ENCODE results near the gene GREB1.

GREB1 gene

GRCh38 chr2:11491348-11491933, 42.4 kb upstream of the GREB1 start:
- Histone ChIP-seq H4K20me1 (ENCODE audit: insufficient read depth) (no peaks in the 10 kb centered on the region), H3K4me1 (ENCODE audit: low read depth, poor library complexity, severe bottlenecking) (peaks cover 43% of the 10 kb centered on the region), H2AFZ (ENCODE audit: low read depth) (no peak overlapping the region), H3K4me3 (IDR thresholded peaks at IDR 0.05; ENCODE audit: insufficient read depth, low read depth, low read length) (no peak overlapping the region), H3K36me3 (ENCODE audit: insufficient read depth) (no peaks in the 10 kb centered on the region), H3K4me2 (peak overlapping the region; percentile 19), H3K79me2 (ENCODE audit: insufficient read depth, low read depth) (no peaks in the 10 kb centered on the region), H3K9ac (no peak overlapping the region), H3K27me3 (ENCODE audit: insufficient read depth, low read depth) (no peaks in the 10 kb centered on the region), H3K27ac (peak overlapping the region; percentile 24; the same call in 1 of the 2 replicates)
- TF ChIP-seq CTCF (conservative IDR thresholded peaks at IDR 0.05; ENCODE audit: low read depth, low read length), result no peak

- no peaks in the 10 kb centered on the region for H3K27me3 ChIP-seq (ENCODE audit: insufficient read depth, low read depth)
- no peak overlapping the region for H3K4me2 ChIP-seq
- H3K4me3 ChIP-seq (IDR thresholded peaks at IDR 0.05; ENCODE audit: insufficient read depth, low read depth, low read length), result no peak overlapping the region
- peaks cover 49% of the 10 kb centered on the region for H3K4me1 ChIP-seq (ENCODE audit: low read depth, poor library complexity, severe bottlenecking)
- no peak for TF ChIP-seq CTCF (conservative IDR thresholded peaks at IDR 0.05; ENCODE audit: low read depth, low read length)
- H3K79me2 ChIP-seq (ENCODE audit: insufficient read depth, low read depth), result no peaks in the 10 kb centered on the region
- H3K36me3 ChIP-seq (ENCODE audit: insufficient read depth), result no peaks in the 10 kb centered on the region
- no peak overlapping the region for H3K27ac ChIP-seq
- H2AFZ ChIP-seq (ENCODE audit: low read depth), result no peak overlapping the region
- no peak overlapping the region for H3K9ac ChIP-seq
- no peaks in the 10 kb centered on the region for H4K20me1 ChIP-seq (ENCODE audit: insufficient read depth)
Measured at GRCh38 chr2:11492244-11492643, 41.6 kb upstream of the GREB1 start.

GRCh38 chr2:11492720-11493119, 41.1 kb upstream of the GREB1 start:
- Histone ChIP-seq H2AFZ (ENCODE audit: low read depth) (no peak overlapping the region), H3K27ac (no peak overlapping the region), H3K9ac (no peak overlapping the region), H3K4me2 (no peak overlapping the region), H3K4me3 (IDR thresholded peaks at IDR 0.05; ENCODE audit: insufficient read depth, low read depth, low read length) (no peak overlapping the region), H3K36me3 (ENCODE audit: insufficient read depth) (no peaks in the 10 kb centered on the region), H4K20me1 (ENCODE audit: insufficient read depth) (no peaks in the 10 kb centered on the region), H3K79me2 (ENCODE audit: insufficient read depth, low read depth) (no peaks in the 10 kb centered on the region), H3K27me3 (ENCODE audit: insufficient read depth, low read depth) (no peaks in the 10 kb centered on the region), H3K4me1 (ENCODE audit: low read depth, poor library complexity, severe bottlenecking) (peaks cover 54% of the 10 kb centered on the region)
- no peak for TF ChIP-seq CTCF (conservative IDR thresholded peaks at IDR 0.05; ENCODE audit: low read depth, low read length)

- Histone ChIP-seq H3K79me2 (ENCODE audit: insufficient read depth, low read depth) (no peaks in the 10 kb centered on the region), H3K4me3 (IDR thresholded peaks at IDR 0.05; ENCODE audit: insufficient read depth, low read depth, low read length) (no peak overlapping the region), H3K9ac (no peak overlapping the region), H3K4me1 (ENCODE audit: low read depth, poor library complexity, severe bottlenecking) (peaks cover 60% of the 10 kb centered on the region), H3K36me3 (ENCODE audit: insufficient read depth) (no peaks in the 10 kb centered on the region), H3K27ac (no peak overlapping the region), H4K20me1 (ENCODE audit: insufficient read depth) (no peaks in the 10 kb centered on the region), H3K4me2 (no peak overlapping the region), H3K27me3 (ENCODE audit: insufficient read depth, low read depth) (no peaks in the 10 kb centered on the region), H2AFZ (ENCODE audit: low read depth) (no peak overlapping the region)
- no peak for TF ChIP-seq CTCF (conservative IDR thresholded peaks at IDR 0.05; ENCODE audit: low read depth, low read length)
Measured at GRCh38 chr2:11493282-11493681, 40.6 kb upstream of the GREB1 start.

Measured in KMS-11 (cell line).